22Rv1 (cell line): ENCODE results near the gene CDC42EP4.

Experiments used
- ZFX ChIP-seq: fragments of 450-650 bp; IDR thresholded peaks from 2 replicates; pipeline ENCODE4 v1.6.1; 2017; ENCODE audit warnings: antibody characterized with exemption, borderline replicate concordance
- TF ChIP-seq, protein P1 (sequence below): fragments of 450-650 bp; IDR thresholded peaks from 2 replicates; pipeline ENCODE4 v1.5.1; 2017; ENCODE audit warnings: mild to moderate bottlenecking

GRCh38 chr17:73300392-73300791 is 11.4 kb downstream of the CDC42EP4 start:
- TF ChIP-seq, protein P1, sequence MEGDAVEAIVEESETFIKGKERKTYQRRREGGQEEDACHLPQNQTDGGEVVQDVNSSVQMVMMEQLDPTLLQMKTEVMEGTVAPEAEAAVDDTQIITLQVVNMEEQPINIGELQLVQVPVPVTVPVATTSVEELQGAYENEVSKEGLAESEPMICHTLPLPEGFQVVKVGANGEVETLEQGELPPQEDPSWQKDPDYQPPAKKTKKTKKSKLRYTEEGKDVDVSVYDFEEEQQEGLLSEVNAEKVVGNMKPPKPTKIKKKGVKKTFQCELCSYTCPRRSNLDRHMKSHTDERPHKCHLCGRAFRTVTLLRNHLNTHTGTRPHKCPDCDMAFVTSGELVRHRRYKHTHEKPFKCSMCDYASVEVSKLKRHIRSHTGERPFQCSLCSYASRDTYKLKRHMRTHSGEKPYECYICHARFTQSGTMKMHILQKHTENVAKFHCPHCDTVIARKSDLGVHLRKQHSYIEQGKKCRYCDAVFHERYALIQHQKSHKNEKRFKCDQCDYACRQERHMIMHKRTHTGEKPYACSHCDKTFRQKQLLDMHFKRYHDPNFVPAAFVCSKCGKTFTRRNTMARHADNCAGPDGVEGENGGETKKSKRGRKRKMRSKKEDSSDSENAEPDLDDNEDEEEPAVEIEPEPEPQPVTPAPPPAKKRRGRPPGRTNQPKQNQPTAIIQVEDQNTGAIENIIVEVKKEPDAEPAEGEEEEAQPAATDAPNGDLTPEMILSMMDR = no peak
- no peak for TF ChIP-seq ZFX
